ENCODE data around the gene GNG7. TPM values are rescaled to one million over a fixed set of nuclear protein-coding genes. Genes with fewer than 3 reads are reported as not detected.

The GNG7 gene
- total and polyA plus RNA-seq, 10 of the 15 experiments (the other 5 are each of a cell fraction or from before 2014, with no cell fraction given) = 1.9 to 13.6 (median 6.5) TPM

DNA sequence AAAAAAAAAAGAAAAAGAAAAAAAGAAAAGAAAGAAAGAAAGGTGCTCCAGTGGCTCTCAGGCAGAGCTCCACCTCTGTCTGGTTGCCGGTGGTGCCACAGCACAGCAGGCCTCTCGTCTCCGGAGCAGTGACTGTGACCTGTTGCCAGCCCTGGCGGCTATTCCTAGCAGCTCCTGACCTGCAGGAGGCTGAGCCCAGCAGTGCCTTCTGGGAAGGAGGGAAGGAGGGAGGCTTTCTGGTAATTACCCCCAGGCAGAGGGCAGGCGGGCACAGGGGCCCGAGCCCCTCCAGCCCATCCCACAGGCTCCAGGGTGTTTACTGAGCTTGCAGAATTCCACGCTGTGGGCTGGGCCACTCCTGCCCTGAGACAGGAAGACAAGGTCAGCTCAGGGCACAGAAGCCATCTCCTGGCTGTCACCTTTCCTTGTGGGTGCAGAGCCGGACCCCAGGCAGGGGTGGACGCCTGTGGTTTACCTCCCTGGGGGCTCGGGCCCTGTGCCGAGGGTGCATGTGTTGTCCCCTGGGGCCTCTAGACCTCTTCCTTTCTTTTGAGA, 77.9 kb downstream of the GNG7 start (continued):
- no peak for TF ChIP-seq EP300 (IDR thresholded peaks at IDR 0.05; ENCODE audit: borderline replicate concordance in 1 of 2, control insufficient read depth in 1 of 2, low read depth in 2 of 2, low read length in 2 of 2)
- TF ChIP-seq PAX8 (IDR thresholded peaks at IDR 0.05) = no peak
- TF ChIP-seq BMI1 (IDR thresholded peaks at IDR 0.05; ENCODE audit: borderline replicate concordance) = no peak
- TF ChIP-seq, protein P1, sequence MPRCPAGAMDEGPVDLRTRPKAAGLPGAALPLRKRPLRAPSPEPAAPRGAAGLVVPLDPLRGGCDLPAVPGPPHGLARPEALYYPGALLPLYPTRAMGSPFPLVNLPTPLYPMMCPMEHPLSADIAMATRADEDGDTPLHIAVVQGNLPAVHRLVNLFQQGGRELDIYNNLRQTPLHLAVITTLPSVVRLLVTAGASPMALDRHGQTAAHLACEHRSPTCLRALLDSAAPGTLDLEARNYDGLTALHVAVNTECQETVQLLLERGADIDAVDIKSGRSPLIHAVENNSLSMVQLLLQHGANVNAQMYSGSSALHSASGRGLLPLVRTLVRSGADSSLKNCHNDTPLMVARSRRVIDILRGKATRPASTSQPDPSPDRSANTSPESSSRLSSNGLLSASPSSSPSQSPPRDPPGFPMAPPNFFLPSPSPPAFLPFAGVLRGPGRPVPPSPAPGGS (IDR thresholded peaks at IDR 0.05; ENCODE audit: borderline replicate concordance, insufficient read depth, low read depth, low read length, poor library complexity, severe bottlenecking) = no peak
- no peak for TF ChIP-seq USF2 (IDR thresholded peaks at IDR 0.05; ENCODE audit: borderline replicate concordance, low read depth, low read length)
- TF ChIP-seq JUNB (IDR thresholded peaks at IDR 0.05) = no peak
- peak; percentile 61 to 62 for TF ChIP-seq IKZF2 (IDR thresholded peaks at IDR 0.05)
- no peak for TF ChIP-seq ATF3 (IDR thresholded peaks at IDR 0.05; ENCODE audit: borderline replicate concordance, extremely low read depth, low read depth, low read length)
- TF ChIP-seq RCOR1 (conservative IDR thresholded peaks at IDR 0.05; ENCODE audit: low read depth, low read length) = no peak
- TF ChIP-seq, protein P2, sequence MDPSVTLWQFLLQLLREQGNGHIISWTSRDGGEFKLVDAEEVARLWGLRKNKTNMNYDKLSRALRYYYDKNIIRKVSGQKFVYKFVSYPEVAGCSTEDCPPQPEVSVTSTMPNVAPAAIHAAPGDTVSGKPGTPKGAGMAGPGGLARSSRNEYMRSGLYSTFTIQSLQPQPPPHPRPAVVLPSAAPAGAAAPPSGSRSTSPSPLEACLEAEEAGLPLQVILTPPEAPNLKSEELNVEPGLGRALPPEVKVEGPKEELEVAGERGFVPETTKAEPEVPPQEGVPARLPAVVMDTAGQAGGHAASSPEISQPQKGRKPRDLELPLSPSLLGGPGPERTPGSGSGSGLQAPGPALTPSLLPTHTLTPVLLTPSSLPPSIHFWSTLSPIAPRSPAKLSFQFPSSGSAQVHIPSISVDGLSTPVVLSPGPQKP (IDR thresholded peaks at IDR 0.05; ENCODE audit: low read depth, low read length) = no peak
- no peak for TF ChIP-seq MXI1 (IDR thresholded peaks at IDR 0.05; ENCODE audit: low read depth, low read length)
- peak; percentile 43; the same call in 1 of the 2 replicates for TF ChIP-seq POLR2A (IDR thresholded peaks at IDR 0.05; ENCODE audit: low read depth, low read length)
- TF ChIP-seq SPI1 (IDR thresholded peaks at IDR 0.05; ENCODE audit: borderline replicate concordance, insufficient read depth, low read depth, low read length) = no peak
- TF ChIP-seq, protein P3, sequence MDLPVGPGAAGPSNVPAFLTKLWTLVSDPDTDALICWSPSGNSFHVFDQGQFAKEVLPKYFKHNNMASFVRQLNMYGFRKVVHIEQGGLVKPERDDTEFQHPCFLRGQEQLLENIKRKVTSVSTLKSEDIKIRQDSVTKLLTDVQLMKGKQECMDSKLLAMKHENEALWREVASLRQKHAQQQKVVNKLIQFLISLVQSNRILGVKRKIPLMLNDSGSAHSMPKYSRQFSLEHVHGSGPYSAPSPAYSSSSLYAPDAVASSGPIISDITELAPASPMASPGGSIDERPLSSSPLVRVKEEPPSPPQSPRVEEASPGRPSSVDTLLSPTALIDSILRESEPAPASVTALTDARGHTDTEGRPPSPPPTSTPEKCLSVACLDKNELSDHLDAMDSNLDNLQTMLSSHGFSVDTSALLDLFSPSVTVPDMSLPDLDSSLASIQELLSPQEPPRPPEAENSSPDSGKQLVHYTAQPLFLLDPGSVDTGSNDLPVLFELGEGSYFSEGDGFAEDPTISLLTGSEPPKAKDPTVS (IDR thresholded peaks at IDR 0.05; ENCODE audit: low read depth, low read length) = no peak
- no peak for TF ChIP-seq KDM1A (IDR thresholded peaks at IDR 0.05; ENCODE audit: borderline replicate concordance)
- no peak for TF ChIP-seq BRCA1 (IDR thresholded peaks at IDR 0.05; ENCODE audit: low read depth, low read length)
- no peak for TF ChIP-seq IRF3 (IDR thresholded peaks at IDR 0.05)
- no peak for TF ChIP-seq SREBF1 (IDR thresholded peaks at IDR 0.05; ENCODE audit: low read length)

Data from GM12878 (cell line).